Measurements from ENCODE around the gene LPAR5. TPM values are rescaled to one million over a fixed set of nuclear protein-coding genes. Genes with fewer than 3 reads are reported as not detected.

The LPAR5 gene
- total RNA-seq, 1 donor from 2014 or later: not detected

DNA sequence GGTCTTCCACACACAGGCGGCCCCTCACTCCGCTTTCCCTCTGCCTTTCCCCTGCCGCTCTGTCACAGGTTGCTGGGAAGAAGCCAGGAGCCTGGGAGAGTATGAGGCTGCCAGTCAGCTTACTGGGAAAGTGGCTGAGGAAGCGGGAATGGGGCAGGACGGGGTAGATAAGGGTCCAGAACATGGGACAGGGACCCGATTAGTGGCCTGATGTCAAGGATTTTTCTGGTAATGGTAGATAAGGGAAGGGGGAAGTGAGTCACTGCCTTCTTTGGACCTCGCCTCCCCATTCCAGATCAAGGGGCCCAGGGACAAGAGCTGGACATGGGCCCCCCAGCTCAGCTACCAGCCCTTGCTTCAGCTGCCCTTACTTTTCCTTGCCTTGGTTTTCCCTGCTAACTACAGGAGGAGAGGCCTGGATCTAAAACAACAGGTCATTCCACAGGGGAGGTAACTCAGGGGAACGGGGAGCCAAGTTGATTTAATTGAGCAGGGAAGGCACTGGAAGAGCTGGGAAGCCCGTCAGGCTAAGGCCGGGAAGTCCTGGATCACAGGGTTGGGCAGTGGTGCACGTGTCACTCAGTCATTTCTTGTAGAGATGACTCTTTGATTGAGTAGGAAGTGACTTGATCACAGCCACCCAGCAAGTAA lies 3.5 kb upstream of the LPAR5 start:
- peak; percentile 47 for DNase-seq (ENCODE audit: extremely low read depth, low read depth, low spot score)

DNA sequence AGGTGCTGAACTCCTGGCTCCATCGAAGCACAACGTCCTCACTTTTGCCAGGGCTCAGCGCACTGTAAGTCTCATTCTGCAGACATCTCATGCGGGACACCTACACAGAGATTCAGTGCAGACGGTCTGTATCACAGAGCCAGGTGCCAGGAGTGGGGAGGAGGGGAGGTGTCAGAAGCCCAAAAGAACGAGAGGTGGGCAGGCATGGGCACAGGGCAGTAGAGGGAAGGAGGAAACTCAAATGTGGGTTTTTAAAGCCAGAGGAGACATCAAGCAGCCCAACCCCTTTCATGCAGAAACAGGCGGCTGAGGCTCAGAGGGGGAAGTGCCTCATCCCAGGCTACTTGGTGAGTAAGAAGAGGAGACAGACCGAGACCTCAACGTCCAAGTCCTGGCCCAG lies 2.5 kb upstream of the LPAR5 start:
- DNase-seq (ENCODE audit: extremely low read depth, low read depth, low spot score): no peak

DNA sequence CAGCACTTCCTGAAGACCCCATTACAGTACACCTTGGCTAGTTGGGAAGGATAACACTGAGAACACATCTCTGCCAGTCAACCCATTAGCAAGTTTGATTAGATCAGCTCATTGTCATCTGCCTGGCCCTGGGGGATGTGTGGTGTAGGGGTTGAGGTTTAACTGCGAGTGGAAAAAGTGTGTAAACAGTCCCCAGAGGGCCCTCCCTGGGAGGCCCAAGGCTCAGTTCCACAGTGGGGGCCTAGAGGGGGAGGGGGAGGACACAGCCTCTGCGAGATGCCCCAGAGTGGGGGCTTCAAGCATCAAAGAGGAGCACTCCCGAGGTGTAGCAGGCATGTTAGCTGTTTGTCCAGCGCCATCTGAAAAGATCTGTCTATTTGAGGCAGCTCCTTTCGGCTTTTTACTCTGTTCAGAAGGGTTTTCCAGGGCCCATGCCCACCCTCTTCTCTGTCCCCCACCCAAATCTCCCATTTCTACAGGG lies 344 bp downstream of the LPAR5 start:
- DNase-seq (ENCODE audit: extremely low read depth, low read depth, low spot score): no peak

DNA sequence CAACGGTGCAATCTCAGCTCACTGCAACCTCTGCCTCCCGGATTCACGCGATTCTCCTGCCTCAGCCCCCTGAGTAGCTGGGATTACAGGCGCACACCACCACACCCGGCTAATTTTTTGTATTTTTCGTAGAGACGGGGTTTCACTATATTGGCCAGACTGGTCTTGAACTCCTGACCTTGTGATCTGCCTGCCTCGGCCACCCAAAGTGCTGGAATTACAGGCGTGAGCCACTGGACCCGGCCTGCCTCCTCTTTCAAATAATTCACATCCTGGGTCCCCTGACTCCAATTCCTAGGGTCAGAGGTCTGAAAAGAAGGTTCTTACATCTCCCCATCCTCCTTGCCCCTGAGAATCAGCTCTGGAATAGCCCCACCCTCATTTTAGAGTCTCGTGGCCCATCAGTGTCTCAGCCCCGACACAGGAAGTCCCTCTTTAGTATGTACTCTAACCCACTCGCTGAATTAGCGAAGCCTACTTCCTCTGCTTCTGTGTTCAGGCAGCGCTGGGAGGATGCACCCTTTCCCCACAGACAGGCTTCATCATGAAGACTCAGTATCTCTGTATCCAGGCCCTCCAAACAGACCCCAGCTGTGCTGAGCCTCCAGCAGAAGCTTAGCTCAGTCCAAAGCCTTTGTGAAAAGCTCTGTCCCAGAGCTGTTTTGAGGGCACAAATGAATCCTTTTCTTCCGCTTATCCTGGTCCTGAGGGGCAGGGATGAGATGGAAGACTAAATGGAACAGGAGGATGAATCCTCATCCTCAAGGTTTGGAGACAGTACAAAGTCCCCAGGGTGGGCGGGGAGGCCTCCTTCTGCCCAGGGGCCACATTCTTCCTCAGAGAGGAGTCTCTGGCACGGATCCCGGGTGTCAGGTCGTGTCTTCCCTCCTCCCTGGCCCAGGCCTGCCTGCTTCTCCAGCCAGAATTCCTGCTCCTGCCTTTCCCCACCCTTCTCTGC lies 3.5 kb downstream of the LPAR5 start:
- DNase-seq (ENCODE audit: extremely low read depth, low read depth, low spot score): no peak

DNA sequence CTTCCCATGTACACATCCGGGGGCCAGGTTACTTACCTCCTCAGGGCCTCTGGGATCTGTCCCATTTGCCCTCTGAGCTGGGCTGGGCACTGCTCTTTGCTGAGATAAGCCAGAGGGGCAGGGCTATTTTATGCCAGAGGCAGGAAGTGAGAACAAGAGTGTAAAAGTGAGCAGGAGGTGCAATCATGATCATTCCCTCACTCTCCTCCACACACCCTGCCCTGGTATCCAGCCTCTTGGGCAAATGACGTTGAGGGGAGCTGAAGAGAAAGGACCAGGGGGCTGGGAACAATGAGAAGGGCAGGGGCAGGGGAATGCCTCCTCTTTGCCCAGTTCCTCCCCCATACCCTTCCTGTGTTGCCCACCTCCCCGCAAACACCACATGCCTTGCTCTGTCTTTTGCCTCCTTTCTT lies 4.2 kb downstream of the LPAR5 start:
- no peak for DNase-seq (ENCODE audit: extremely low read depth, low read depth, low spot score)

- DNase-seq (ENCODE audit: extremely low read depth, low read depth, low spot score): no peak
Observed at GRCh38 chr12:6630736-6631135, 5.0 kb downstream of the LPAR5 start.

- no peak for DNase-seq (ENCODE audit: extremely low read depth, low read depth, low spot score)
Observed at GRCh38 chr12:6627616-6628015, 8.1 kb downstream of the LPAR5 start.

DNA sequence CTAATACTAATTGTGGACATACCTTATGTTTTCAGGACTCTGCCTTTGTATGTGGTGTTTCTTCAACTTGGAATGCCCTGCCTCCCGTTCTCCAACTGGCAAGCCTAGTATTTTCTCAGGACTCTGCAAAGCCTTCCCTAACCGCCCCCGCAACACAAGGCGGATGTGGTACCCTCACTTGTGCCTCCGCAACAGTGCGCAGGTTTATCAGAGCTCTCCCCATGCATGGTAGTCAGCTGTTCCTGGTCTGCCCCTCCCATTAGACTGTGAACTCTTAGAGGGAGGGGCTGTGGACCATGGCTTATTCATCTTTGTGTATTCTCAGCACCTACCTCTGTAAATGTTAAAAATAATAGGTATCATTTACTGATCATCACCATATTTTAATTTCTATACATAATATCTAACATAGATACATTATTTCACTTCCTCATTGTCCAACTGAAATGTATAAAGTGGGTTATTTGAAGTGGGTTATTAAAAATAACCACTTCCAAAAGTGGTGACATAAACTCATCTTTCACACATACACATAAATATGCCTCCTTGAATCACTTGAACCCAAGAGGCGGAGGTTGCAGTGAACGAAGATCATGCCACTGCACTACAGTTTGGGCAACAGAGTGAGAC lies 9.0 kb downstream of the LPAR5 start:
- DNase-seq (ENCODE audit: extremely low read depth, low read depth, low spot score): no peak

DNA sequence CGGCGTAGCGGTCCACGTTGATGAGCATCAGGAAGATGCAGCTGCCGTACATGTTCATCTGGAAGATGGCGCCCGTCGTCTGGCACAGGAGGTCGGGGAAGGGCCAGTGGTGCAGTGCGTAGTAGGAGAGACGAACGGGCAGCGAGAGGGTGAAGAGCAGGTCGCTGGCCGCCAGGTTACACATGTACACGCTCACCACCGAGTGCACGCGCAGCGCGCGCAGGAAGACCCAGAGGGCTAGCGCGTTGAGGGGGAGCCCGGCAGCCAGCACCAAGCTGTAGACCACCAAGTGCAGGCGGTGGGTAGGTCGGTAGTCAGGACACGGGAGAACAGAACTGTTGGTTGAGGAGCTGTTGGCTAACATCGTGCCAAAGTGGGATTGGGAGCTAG lies 14.9 kb downstream of the LPAR5 start:
- DNase-seq (ENCODE audit: extremely low read depth, low read depth, low spot score): no peak

DNA sequence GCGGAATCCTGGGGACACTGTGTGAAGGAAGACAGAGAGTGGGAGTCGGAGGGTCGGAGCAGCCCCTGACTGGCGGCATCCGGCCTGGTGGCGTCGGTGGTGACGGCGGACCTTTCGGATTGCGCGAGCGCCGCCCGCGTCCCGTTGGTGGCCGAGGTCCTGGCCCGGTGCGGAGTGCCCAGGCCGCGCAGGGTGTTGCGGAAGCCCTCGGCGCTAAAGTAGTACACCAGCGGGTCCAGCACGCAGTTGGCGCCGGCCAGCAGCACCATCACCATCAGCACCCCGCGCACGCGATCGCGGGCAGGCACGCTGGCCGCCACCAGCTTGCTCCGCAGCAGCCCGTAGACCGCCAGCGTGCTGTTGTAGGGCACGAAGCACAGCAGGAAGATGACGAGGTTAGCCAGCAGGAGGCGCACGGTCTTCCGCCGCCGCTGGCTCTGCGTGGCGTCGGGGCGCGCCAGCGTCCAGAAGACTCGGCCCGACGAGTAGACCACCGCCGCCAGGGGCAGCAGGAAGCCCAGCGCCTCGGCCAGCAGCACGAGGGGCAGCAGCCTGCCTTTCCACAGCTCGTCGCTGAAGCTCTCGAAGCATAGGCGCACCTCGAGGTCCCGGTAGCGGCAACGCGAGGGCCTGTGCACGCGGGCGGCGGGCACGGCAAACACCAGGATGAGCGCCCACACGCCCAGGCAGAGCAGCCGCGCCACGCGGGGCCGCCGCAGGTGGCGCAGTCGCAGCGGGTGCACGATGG lies 15.4 kb downstream of the LPAR5 start:
- no peak for DNase-seq (ENCODE audit: extremely low read depth, low read depth, low spot score)

GRCh38 chr12:6618483-6619225 lies 17.1 kb downstream of the LPAR5 start:
- DNase-seq (ENCODE audit: extremely low read depth, low read depth, low spot score): no peak

GRCh38 chr12:6615802-6616201 lies 20.0 kb downstream of the LPAR5 start:
- DNase-seq (ENCODE audit: extremely low read depth, low read depth, low spot score): no peak

DNA sequence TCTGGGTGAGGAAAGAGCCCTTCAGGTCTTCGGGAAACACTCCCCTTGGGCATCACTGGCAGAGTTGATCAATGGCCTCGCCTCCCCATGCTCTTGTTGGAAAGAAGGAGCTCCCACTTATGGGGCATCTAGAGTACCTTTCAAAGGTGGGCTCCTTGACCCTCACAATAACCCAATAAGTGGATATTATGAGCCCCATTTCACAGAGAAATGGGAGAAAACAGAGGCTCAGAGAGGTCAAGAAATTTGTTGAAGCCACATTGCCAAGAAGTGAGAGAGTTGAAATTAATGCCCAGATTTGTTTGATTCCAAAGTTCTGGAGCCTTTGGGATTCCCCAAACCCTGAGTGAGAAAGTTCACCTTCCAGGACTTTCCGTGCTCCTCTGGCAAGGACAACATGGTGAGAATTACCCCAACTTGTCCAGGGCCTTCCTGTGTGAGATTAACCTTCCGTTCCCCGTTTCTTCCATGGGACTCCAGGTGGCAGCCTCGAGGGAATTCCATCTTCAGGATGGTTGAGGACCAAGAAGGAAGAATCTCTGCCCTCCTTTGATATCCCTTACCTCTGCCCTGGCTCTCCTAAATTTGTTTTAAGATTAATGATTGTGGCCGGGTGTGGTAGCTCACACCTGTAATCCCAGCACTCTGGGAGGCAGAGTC lies 21.1 kb downstream of the LPAR5 start:
- DNase-seq (ENCODE audit: extremely low read depth, low read depth, low spot score): no peak

DNA sequence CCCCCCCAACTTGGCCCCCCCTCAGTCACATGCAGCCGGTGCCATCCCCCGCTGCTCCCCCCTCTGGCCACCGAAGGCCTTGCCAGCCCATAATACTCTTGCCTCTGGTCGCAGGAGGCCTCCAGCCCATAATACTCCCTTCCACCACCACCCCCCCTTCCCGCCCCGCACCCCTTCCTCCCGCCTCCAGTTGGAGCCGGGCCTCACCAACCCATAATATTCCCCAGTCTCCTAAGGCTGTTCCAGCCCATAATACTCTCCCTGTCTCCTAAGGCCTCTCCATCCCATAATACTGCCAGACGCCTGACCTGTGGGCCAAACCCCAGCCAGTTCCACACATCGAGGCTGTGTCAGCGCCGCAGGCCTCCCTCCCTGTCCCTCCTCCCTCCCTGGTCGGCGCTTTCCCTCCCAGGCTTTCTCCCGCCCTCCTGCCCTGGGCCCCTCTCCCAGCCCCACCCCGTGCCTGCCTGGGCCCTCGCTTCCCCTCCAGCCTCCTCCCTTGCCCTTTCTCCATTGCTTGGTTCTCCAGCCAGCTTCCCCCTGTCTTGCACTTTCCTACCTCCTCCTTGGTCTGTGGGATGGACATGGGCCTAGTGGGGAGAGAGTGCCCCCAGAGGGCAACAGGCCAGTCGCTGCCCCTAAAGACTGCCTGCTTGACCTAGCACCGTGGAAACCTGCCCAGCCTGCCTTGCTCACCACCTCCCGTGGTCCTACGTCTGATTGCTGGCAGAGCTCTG lies 21.8 kb downstream of the LPAR5 start:
- peak; percentile 45 for DNase-seq (ENCODE audit: extremely low read depth, low read depth, low spot score)

DNA sequence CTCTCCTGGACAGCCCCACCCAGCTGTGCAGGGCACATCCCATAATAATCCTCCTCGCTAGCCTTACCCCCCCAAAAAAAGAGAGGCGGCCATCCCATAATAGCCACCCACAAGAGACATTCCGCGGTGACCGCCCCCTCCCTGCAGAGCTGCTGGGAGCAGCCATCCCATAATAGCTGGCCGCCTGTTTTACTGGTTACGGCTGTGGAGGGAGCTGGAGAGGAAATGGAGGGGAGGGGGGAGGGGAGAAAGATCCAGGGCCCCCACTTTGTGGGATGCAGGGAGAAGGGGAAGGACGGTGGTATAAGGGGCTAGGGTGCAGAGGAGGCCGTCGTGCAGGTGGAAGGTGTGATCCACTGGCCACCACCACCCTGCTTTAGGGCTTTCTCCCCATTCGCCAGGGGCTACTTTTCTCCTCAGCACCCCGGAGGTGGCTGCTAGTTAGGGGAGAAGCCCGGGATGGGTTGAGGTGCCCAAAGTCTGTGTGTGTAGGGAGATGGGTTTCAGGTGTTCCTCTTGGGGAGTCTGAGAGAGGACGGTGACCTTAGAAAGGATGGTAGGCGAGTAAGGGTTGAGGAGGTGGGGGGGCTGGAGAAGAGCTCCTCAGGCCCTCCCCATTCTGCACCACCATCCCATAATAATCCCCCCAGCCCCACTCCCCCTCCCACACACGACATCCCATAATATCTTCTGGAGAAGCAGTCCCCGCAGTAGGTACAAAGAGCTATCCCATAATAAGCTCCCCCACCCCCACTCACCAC lies 22.6 kb downstream of the LPAR5 start:
- no peak for DNase-seq (ENCODE audit: extremely low read depth, low read depth, low spot score)

- no peak for DNase-seq (ENCODE audit: extremely low read depth, low read depth, low spot score)
Observed at GRCh38 chr12:6612652-6613014, 23.1 kb downstream of the LPAR5 start.

GRCh38 chr12:6612247-6612646 lies 23.5 kb downstream of the LPAR5 start:
- DNase-seq (ENCODE audit: extremely low read depth, low read depth, low spot score): no peak

DNA sequence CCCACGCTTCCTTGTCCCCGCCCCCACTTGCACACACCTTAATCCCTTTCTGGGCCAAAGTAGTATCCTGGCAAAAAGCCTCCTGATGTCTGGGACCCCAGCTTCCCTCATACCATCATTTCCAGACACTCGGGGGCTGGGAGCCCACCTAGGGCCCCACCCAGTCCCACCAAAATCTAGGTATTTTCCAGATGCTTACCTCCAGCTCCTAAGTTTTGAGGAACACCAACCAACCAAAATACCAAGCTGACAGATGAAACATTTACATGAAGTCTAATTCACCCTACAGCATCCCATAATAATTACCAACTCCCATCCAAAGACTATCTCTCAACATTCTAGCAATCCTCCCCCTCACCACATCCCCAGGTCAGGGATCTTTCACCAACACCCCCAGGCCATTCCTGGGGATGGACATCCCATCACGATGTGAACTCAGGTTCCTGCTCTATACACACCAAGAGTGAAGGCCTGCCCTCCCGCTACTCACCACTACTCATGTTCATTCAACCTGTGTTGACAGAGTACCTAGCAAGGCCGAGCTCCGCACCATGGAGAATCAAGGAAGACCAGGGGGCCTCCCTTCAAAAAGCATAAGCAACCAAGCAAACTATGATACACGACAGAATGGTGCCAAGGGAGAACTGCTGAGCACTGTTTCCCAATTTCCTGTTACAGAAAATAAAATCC lies 27.0 kb downstream of the LPAR5 start:
- DNase-seq (ENCODE audit: extremely low read depth, low read depth, low spot score): no peak

Data from glomerular endothelial cell (primary cell).